ENCODE measurements around the gene IER2.

The IER2 gene

DNA sequence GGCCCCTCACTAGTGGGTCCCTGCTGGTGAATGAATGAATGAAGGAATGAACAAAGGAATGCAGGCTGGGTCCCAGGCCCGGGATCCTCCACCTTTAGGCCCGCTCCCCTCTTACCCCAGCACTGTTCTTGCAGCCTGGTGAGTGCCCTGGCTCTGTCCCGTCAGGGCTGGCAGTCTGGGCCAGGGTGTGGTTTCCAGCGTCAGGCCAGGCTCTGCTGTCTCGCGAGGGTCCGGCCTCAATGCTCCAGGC is 47.9 kb upstream of the IER2 start:
- peak overlapping the region in 1 of 2 experiments; percentile 68 for H3K4ac ChIP-seq (ENCODE audit: low read depth in 1 of 2, low read length in 2 of 2)
- peak overlapping the region in 1 of 2 experiments; percentile 53 for H3K14ac ChIP-seq (ENCODE audit: low read length in 2 of 2)
- H3K9me3 ChIP-seq (ENCODE audit: control insufficient read depth, low read length) = no peaks in the 10 kb centered on the region
- peak overlapping the region; percentile 81 to 95 for H3K18ac ChIP-seq (ENCODE audit: low read depth in 1 of 2, low read length in 2 of 2)
- peaks cover 2% of the 10 kb centered on the region for H3K79me1 ChIP-seq (replicated peaks; ENCODE audit: low read length, poor library complexity, severe bottlenecking)
- H2BK12ac ChIP-seq (ENCODE audit: low read length in 2 of 2) = peak overlapping the region in 1 of 2 experiments; percentile 51
- peak overlapping the region; percentile 20 for H4K91ac ChIP-seq (ENCODE audit: low read length)
- H3K4me3 ChIP-seq (ENCODE audit: insufficient read depth in 1 of 2, low read depth in 1 of 2, low read length in 2 of 2) = peak overlapping the region; percentile 49 to 57
- peaks cover 0 to 25% of the 10 kb centered on the region in 2 experiments for H3K27me3 ChIP-seq (ENCODE audit: control insufficient read depth in 1 of 2, insufficient read depth in 1 of 2, low read length in 2 of 2)
- DNase-seq = peak; percentile 43
- H2AK5ac ChIP-seq (ENCODE audit: low read length, severe bottlenecking) = peak overlapping the region; percentile 44
- H3K36me3 ChIP-seq (ENCODE audit: control insufficient read depth in 1 of 2, insufficient read depth in 2 of 2, low read depth in 1 of 2, low read length in 2 of 2) = peaks cover 3 to 30% of the 10 kb centered on the region in 2 experiments
- peak overlapping the region in 1 of 2 experiments; percentile 34 for H3K23ac ChIP-seq (ENCODE audit: low read length in 2 of 2)
- H4K8ac ChIP-seq (ENCODE audit: low read length) = peak overlapping the region; percentile 33
- H3K4me1 ChIP-seq (ENCODE audit: control insufficient read depth, insufficient read depth, low read depth, low read length) = peaks cover 24% of the 10 kb centered on the region
- H2BK5ac ChIP-seq (ENCODE audit: low read depth, low read length, poor library complexity, severe bottlenecking) = no peak overlapping the region
- no peak overlapping the region for H2BK15ac ChIP-seq (ENCODE audit: low read depth, poor library complexity, severe bottlenecking)
- 17% methylated on average over 7 of the region's 7 CpGs for WGBS
- peak overlapping the region; percentile 70 for H3K9ac ChIP-seq (ENCODE audit: low read length)
- H3K27ac ChIP-seq (ENCODE audit: low read length, poor library complexity, severe bottlenecking) = no peak overlapping the region
- peak overlapping the region; percentile 7 for H2BK120ac ChIP-seq (ENCODE audit: low read depth, low read length)
- H2AFZ ChIP-seq (ENCODE audit: low read depth, low read length) = peak overlapping the region; percentile 79
- peak overlapping the region; percentile 90 for H3K4me2 ChIP-seq (ENCODE audit: low read length, poor library complexity, severe bottlenecking)

DNA sequence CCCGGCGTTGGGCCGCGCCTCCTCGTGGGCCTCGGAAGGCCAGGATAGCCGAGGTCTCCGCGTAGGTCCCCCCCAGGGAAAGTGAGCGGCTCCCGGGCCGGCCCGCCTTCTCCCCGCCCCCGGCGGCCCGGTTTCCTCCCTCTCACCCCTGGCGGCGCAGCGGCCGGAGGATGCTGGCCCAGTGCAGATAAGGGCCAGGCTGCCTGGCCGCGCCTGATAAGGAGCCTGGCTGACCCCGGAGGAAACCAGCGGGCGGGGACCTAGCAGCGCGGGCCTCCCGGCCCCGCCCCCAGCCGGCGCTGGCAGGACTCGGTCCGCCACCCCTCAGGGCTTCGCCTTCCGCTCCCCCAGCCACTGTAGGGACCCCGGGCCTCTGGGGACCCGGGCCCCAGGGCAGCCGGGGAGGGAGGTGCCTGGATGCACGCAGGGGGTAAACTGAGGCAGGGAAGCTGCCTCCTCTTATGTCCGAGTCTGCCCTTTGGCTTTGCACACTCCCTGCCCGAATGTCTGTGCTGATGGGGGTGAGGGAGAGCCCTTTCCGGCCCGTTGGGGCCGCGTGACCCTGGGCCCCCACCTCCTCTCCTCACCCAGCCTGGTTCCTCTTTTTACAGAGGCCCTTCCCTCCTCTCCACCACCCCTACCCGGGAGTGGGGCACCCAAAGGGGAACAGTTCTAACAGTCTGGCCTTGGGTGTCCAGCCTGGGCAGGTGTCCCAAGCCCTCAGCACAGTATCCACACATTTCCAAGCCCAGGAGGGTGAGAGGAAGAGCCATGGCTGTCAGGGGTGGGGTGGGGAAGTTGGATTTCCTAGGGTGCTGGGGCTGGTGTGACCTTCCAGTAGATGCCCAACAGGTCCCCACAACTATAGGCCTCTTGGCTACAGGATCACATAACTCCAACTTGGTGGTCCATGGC is 47.3 kb upstream of the IER2 start, which contains the start of gene LYL1:
LYL1 (minus strand) TSS at position 193 of the 915 bp plus-strand sequence. CDS start 1,687 bp downstream, outside the sequence.
- Histone ChIP-seq H3K4me3 (ENCODE audit: insufficient read depth in 1 of 2, low read depth in 1 of 2, low read length in 2 of 2) (peak within 1 kb of the TSS; percentile 49 to 57), H3K23ac (ENCODE audit: low read length in 2 of 2) (peak within 1 kb of the TSS in 1 of 2 experiments; percentile 34), H3K27ac (ENCODE audit: low read length, poor library complexity, severe bottlenecking) (no peak within 1 kb of the TSS), H4K8ac (ENCODE audit: low read length) (peak within 1 kb of the TSS; percentile 78), H3K14ac (ENCODE audit: low read length in 2 of 2) (peak within 1 kb of the TSS in 1 of 2 experiments; percentile 53), H3K9ac (ENCODE audit: low read length) (peak within 1 kb of the TSS; percentile 70), H2AK5ac (ENCODE audit: low read length, severe bottlenecking) (peak within 1 kb of the TSS; percentile 44), H4K91ac (ENCODE audit: low read length) (peak within 1 kb of the TSS; percentile 20), H2AFZ (ENCODE audit: low read depth, low read length) (peak within 1 kb of the TSS; percentile 79), H3K36me3 (ENCODE audit: control insufficient read depth in 1 of 2, insufficient read depth in 2 of 2, low read depth in 1 of 2, low read length in 2 of 2) (peaks cover 7 to 35% of the 10 kb centered on the region in 2 experiments), H3K4ac (ENCODE audit: low read depth in 1 of 2, low read length in 2 of 2) (peak within 1 kb of the TSS in 1 of 2 experiments; percentile 68), H3K4me1 (ENCODE audit: control insufficient read depth, insufficient read depth, low read depth, low read length) (peaks cover 21% of the 10 kb centered on the region), H2BK12ac (ENCODE audit: low read length in 2 of 2) (peak within 1 kb of the TSS in 1 of 2 experiments; percentile 54), H3K4me2 (ENCODE audit: low read length, poor library complexity, severe bottlenecking) (peak within 1 kb of the TSS; percentile 90), H2BK15ac (ENCODE audit: low read depth, poor library complexity, severe bottlenecking) (peak within 1 kb of the TSS; percentile 26), H3K27me3 (ENCODE audit: control insufficient read depth in 1 of 2, insufficient read depth in 1 of 2, low read length in 2 of 2) (peaks cover 0 to 20% of the 10 kb centered on the region in 2 experiments), H2BK5ac (ENCODE audit: low read depth, low read length, poor library complexity, severe bottlenecking) (no peak within 1 kb of the TSS), H2BK120ac (ENCODE audit: low read depth, low read length) (peak within 1 kb of the TSS; percentile 21), H3K9me3 (ENCODE audit: control insufficient read depth, low read length) (no peaks in the 10 kb centered on the region), H3K18ac (ENCODE audit: low read depth in 1 of 2, low read length in 2 of 2) (peak within 1 kb of the TSS; percentile 81 to 95), H3K79me1 (replicated peaks; ENCODE audit: low read length, poor library complexity, severe bottlenecking) (peaks cover 4% of the 10 kb centered on the region)
- DNase-seq = no peak
- WGBS = 6% methylated on average over 44 of the region's 47 CpGs

DNA sequence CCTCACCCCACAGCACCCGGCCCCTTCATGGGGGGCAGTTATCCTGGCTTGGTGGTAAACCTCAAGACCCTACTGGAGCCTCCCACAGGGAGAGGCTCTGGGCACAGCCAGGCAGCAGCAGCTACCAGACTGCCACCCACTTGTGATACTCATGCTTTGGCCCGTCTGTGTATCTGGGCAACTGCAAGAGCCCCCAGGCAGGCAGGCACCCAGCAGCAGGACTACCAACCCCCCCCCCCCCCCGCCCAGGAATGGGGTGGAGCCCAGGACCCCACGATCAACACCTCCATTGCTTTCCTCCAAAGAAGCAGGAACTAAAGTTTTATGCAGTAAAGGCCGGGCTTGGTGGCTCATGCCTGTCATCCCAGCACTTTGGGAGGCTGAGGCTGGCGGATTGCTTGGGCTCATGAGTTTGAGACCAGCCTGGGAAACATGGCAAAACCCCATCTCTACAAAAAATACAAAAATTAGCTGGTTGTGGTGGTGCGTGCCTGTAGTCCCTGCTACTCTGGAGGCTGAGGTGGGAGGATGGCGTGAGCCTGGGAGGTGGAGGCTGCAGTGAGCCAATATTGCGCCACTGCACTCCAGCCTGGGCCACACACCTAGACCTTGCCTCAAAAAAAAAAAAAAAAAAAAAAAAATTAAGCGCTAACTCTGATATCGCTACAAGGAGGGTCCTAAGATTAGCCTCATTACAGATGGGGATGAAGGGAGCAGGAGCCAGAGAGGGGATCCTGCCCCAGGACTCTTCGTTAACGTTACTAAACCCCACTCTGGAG is 46.4 kb upstream of the IER2 start:
- Histone ChIP-seq H3K27me3 (ENCODE audit: control insufficient read depth in 1 of 2, insufficient read depth in 1 of 2, low read length in 2 of 2) (peaks cover 0 to 11% of the 10 kb centered on the region in 2 experiments), H2AK5ac (ENCODE audit: low read length, severe bottlenecking) (no peak overlapping the region), H3K9ac (ENCODE audit: low read length) (peak overlapping the region; percentile 70), H3K36me3 (ENCODE audit: control insufficient read depth in 1 of 2, insufficient read depth in 2 of 2, low read depth in 1 of 2, low read length in 2 of 2) (peaks cover 11 to 35% of the 10 kb centered on the region in 2 experiments), H3K18ac (ENCODE audit: low read depth in 1 of 2, low read length in 2 of 2) (no peak overlapping the region), H3K79me1 (replicated peaks; ENCODE audit: low read length, poor library complexity, severe bottlenecking) (peaks cover 4% of the 10 kb centered on the region), H3K4me1 (ENCODE audit: control insufficient read depth, insufficient read depth, low read depth, low read length) (peaks cover 18% of the 10 kb centered on the region), H3K4ac (ENCODE audit: low read depth in 1 of 2, low read length in 2 of 2) (no peak overlapping the region), H3K27ac (ENCODE audit: low read length, poor library complexity, severe bottlenecking) (no peak overlapping the region), H3K14ac (ENCODE audit: low read length in 2 of 2) (no peak overlapping the region), H3K9me3 (ENCODE audit: control insufficient read depth, low read length) (no peaks in the 10 kb centered on the region), H2AFZ (ENCODE audit: low read depth, low read length) (no peak overlapping the region), H2BK12ac (ENCODE audit: low read length in 2 of 2) (peak overlapping the region in 1 of 2 experiments; percentile 54), H4K8ac (ENCODE audit: low read length) (peak overlapping the region; percentile 55), H2BK120ac (ENCODE audit: low read depth, low read length) (no peak overlapping the region), H3K23ac (ENCODE audit: low read length in 2 of 2) (no peak overlapping the region), H4K91ac (ENCODE audit: low read length) (no peak overlapping the region), H2BK5ac (ENCODE audit: low read depth, low read length, poor library complexity, severe bottlenecking) (no peak overlapping the region), H3K4me3 (ENCODE audit: insufficient read depth in 1 of 2, low read depth in 1 of 2, low read length in 2 of 2) (no peak overlapping the region), H2BK15ac (ENCODE audit: low read depth, poor library complexity, severe bottlenecking) (no peak overlapping the region), H3K4me2 (ENCODE audit: low read length, poor library complexity, severe bottlenecking) (no peak overlapping the region)
- DNase-seq = no peak
- WGBS = 95% methylated on average over 8 of the region's 13 CpGs

Measured in mesenchymal stem cell (in vitro differentiated cells and primary cell).